SK-N-MC (cell line): ENCODE measurements around the gene MLKL.

Experiments used
- EZH2 ChIP-seq: fragments of 200-600 bp; sonication (generic); IDR thresholded peaks from one replicate; pipeline ENCODE4 v1.6.1; 2017; ENCODE audit warnings: antibody characterized with exemption
- POLR2AphosphoS5 ChIP-seq: IDR thresholded peaks from 2 replicates; pipeline ENCODE4 v1.6.1; 2012; ENCODE audit warnings: mild to moderate bottlenecking, low read depth, low read length, borderline replicate concordance

DNA sequence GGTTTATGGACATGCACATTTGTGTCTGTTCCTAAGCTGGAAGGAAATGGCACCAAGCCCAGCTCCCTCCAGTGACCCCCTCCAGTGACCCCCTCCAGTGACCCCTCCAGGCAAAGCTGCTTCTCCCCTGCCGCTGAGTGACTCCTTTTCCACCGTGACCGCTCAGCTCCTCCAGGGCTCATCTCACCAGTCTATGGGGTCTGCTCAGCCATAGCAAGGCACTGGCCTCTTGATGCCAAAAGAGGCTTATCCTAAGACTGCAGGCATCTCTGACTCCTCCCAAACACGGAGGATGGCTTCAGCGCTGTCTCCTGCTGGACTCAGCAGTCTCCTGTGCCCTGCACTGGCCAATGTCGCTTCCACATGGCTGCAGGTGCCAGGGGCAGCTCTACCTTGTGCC, 38.6 kb upstream of the MLKL start:
- TF ChIP-seq EZH2 = no peak
- no peak for TF ChIP-seq POLR2AphosphoS5
